ENCODE results near the gene SDK1.

The SDK1 gene

GRCh38 chr7:3349126-3349525 lies 48.1 kb downstream of the SDK1 start:
- no peak for DNase-seq (ENCODE audit: low read depth)
- no peak overlapping the region for H3K4me3 ChIP-seq (ENCODE audit: low read length)
- TF ChIP-seq CTCF (IDR thresholded peaks at IDR 0.05; ENCODE audit: insufficient read depth, low read depth, low read length, missing control alignments): no peak

GRCh38 chr7:3356173-3356572 lies 55.1 kb downstream of the SDK1 start:
- H3K4me3 ChIP-seq (ENCODE audit: low read length): no peak overlapping the region
- DNase-seq (ENCODE audit: low read depth): no peak
- no peak for TF ChIP-seq CTCF (IDR thresholded peaks at IDR 0.05; ENCODE audit: insufficient read depth, low read depth, low read length, missing control alignments)

GRCh38 chr7:3358991-3359390 lies 57.9 kb downstream of the SDK1 start:
- H3K4me3 ChIP-seq (ENCODE audit: low read length): no peak overlapping the region
- DNase-seq (ENCODE audit: low read depth): no peak
- TF ChIP-seq CTCF (IDR thresholded peaks at IDR 0.05; ENCODE audit: insufficient read depth, low read depth, low read length, missing control alignments): no peak

GRCh38 chr7:3367261-3367660 lies 66.2 kb downstream of the SDK1 start:
- no peak for DNase-seq (ENCODE audit: low read depth)
- no peak overlapping the region for H3K4me3 ChIP-seq (ENCODE audit: low read length)
- no peak for TF ChIP-seq CTCF (IDR thresholded peaks at IDR 0.05; ENCODE audit: insufficient read depth, low read depth, low read length, missing control alignments)

- TF ChIP-seq CTCF (IDR thresholded peaks at IDR 0.05; ENCODE audit: insufficient read depth, low read depth, low read length, missing control alignments): no peak
- no peak overlapping the region for H3K4me3 ChIP-seq (ENCODE audit: low read length)
- no peak for DNase-seq (ENCODE audit: low read depth)
Observed at GRCh38 chr7:3370068-3370830, 69.2 kb downstream of the SDK1 start.

GRCh38 chr7:3370921-3371320 lies 69.9 kb downstream of the SDK1 start:
- no peak for TF ChIP-seq CTCF (IDR thresholded peaks at IDR 0.05; ENCODE audit: insufficient read depth, low read depth, low read length, missing control alignments)
- H3K4me3 ChIP-seq (ENCODE audit: low read length): no peak overlapping the region
- DNase-seq (ENCODE audit: low read depth): no peak

GRCh38 chr7:3371601-3372000 lies 70.5 kb downstream of the SDK1 start:
- no peak overlapping the region for H3K4me3 ChIP-seq (ENCODE audit: low read length)
- DNase-seq (ENCODE audit: low read depth): no peak
- no peak for TF ChIP-seq CTCF (IDR thresholded peaks at IDR 0.05; ENCODE audit: insufficient read depth, low read depth, low read length, missing control alignments)
